ENCODE results near the gene AK8.
"Not testable (repeated sequence)": the region's sequence is repeated elsewhere in the genome, so short reads cannot be mapped to it uniquely, and the experiment has no call there.

AK8 gene

GRCh38 chr9:132740526-132741309 is 137.4 kb downstream of the AK8 start:
- no peak for DNase-seq

DNA sequence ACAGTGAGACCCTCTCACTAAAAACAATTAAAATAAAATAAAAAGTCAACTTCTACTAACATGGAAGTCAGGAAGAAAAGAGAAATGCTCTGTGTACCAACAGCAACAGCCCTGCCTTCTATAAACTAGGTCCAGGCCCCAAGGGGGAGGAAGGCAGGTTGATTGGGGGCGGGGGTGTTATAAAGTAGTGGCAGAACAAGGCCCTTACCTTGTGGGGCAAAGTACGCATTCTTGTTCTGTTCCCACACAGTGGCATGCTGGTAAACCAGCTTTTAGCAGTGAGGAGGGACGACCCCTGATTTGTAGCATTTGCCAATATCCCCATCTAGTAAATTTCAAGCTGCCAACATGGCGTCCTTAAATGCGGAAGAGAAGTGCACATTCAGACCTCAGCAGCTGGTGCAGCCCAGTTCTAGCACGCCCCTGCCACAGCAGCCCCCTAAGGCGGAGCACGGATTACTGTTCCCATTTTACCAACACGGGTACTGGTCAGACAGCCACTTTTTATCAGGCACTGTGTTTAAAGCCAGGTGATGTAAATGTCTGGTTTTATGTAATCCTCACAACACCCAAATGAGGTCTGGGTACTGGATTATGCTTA is 138.3 kb downstream of the AK8 start:
- DNase-seq, result no peak

GRCh38 chr9:132733260-132733815 is 144.7 kb downstream of the AK8 start:
- DNase-seq, result no peak

DNA sequence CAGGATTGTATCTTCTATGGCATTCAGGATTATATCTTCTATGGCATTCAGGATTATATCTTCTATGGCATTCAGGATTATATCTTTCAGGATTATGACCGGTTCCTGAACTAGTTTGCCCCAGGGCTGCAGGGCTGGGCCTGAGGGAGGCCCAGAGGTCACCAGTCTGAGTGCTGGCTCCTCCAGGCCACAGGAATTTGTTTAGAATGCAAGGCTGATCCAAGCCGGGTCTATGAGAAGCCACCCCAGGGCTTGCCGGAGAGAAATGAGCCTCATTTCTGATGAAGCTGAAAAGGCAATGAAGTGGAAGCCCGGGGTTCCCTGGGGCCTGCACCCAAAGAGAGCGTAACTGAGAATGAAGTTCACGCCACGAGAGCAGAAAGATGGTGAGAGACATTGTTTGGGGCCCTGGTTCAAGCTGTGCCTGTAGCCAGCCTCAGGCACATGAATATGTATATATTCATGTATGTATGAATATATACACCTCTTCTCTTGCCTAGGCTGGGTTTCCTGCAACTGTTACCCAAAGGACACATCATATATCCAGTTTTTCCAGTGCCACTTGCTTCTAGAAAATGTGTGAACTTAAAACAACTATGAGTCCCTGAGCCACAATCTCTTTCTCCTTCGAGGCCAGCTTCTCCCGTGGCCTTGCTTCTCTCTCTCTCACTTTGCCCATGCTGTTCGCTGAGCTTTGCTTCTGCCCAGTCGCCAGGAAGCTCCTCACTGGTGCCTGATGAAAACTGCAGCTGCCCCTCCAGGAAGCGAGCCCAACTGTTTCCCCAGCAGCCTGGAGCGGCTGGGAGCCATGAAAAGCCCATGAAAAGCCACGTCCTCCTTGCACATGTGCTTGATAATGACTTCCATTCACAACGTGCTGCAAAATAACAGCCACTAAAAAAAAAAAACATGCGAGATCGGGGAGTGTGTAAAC is 145.5 kb downstream of the AK8 start:
- DNase-seq, result no peak

- no peak for DNase-seq
Measured at GRCh38 chr9:132731230-132731629, 146.9 kb downstream of the AK8 start.

DNA sequence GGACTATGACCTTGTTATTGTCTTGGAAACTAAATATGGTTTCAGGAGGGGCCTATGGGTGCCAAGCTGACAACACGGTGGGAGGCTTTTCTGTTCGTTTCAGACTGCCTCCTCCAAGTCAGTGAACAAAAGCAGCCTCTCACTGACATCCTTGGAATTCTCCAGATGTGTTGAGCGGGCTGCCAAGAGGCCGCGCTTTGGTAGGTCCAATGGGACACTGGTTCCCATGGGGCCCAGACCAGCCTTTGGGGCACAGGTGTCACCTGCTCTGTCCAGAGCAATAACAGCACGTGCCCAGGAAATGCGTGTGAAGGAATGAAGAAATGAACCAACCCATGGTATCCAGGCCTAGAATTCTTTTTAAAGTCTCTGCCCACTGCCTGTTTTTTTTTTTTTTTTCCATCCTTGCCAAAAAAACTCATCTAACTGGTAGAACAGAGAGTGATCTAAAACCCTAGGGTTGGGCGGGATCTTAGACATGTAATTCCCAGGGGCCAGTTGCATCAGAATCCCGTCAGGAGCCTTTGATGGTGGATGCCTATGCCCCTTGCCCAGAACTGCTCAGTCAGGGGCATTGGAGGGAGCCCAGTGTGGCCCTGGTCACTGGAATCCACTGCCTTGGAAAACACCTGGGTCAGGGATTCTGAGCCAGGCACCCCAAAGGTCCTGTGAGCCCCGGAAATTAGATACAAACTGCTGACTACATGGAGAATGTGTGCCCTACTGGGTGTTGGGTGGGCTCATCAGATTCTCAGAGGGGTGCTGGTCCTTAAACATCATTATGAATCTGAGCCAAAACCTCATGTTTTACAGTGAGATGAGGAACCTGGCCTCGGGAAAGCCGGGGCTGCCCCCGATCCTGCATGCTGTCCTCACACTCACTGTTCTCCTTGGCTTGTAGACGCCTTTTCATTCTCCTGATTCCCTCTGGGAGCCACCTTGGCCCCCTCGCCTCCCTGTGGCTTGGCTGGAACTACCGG is 147.7 kb downstream of the AK8 start:
- DNase-seq, result no peak

GRCh38 chr9:132729235-132729890 is 148.7 kb downstream of the AK8 start:
- DNase-seq, result no peak

DNA sequence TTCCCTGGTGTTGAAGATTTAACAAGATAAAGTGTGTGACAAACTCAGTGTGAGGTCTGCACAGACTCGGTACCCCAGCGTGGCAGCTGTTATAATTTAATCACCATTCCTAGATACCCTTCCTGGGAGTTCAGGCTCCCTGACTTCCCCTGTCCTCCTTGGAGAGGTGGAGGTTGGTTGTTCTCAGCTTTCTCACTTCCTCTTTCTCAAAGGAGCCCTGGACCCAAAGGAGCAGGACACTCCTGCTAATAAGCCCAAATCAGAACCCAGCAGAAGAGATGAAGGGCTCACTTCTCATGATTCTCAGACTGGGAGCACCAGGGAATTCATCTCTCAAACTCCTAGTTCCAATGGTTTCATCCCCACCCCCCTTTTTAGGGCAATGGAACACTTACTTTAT is 149.6 kb downstream of the AK8 start:
- DNase-seq, result no peak

DNA sequence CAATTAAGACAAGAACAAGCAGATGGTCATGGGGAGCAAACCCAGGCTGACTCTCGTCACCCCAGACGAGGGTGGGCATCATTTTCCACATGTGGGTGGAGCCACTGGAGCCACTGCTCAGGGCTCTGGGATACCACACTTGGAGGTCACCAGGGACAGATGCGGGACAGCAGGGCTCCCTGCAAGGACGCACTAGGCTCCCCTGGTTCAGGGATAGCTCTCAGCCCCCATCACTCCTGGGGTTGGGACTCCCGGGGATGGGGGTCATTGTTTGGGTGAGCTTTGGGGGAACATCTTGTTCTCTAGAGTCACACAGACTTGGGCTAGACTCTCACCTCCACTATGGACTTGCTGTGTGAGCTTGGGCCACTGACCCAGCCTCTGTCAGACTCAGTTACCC is 150.0 kb downstream of the AK8 start:
- DNase-seq, result no peak

- no peak for DNase-seq
Measured at GRCh38 chr9:132726576-132727130, 151.4 kb downstream of the AK8 start.

GRCh38 chr9:132725306-132725705 is 152.8 kb downstream of the AK8 start:
- no peak for DNase-seq

DNA sequence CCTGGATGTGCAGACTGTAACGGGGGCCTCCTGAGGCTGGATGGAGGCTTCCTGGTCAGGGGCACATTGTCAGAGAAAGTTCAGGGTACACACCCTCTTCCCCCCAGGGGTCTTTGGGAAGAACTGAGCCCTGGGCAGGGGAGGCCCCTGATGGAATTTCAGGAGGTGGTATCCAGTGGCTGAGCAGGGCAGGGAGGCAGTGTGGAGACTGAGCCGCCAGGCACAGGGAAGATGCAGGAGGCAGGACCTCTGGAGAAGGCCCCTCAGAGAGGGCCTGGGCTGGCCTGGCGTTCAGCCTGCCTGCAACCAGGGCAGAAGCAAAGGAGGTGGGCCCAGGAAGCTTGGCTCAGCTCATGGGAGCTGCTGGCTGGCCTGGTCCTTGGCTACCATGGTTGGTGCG is 154.3 kb downstream of the AK8 start:
- DNase-seq, result no peak

DNA sequence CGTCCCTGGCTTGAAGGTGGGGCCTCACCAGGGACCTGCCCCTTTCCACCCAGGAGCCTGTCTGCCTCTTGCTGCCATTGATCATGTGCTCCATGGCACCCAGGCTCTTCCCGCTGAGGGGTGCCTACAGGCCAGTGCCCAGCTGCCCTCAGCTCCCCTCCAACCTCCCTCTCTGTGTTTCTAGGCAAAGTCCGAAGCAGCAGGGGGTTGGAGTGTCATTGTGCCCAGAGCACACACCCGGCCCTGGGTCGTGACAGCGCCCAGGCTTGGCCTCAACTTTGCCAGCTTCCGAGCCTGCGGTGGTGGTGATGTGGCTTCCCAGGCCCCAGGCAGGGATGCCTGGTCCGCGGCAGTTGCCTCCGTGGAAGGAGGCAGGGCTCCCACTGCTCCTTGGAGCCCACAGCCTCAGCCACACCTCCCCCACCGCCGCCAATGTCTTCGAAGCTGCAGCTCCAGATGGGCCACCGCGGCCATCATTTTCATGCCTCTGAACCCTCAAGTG is 155.5 kb downstream of the AK8 start:
- no peak for DNase-seq

DNA sequence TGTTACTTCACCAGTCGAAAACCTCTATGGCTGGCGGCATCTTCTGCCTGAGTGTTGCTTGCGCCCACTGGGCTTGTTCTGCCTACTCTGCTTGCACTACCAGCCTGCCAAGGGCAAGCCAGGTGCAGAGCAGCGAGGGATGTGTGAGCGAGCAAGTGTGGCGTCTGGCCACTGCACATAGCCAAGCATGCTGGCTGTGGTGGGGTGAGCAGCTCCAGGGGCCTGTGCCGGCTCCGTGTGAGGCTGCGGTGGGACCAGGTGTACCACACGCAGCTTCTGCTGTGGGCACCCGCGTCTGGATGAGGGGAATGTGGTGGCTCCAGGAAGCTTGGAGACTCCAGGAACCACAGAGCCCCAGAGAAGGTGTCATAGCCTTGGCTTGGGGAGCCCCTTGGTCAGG is 156.4 kb downstream of the AK8 start:
- no peak for DNase-seq

GRCh38 chr9:132718381-132718928 is 159.6 kb downstream of the AK8 start:
- not testable (repeated sequence) for DNase-seq

DNA sequence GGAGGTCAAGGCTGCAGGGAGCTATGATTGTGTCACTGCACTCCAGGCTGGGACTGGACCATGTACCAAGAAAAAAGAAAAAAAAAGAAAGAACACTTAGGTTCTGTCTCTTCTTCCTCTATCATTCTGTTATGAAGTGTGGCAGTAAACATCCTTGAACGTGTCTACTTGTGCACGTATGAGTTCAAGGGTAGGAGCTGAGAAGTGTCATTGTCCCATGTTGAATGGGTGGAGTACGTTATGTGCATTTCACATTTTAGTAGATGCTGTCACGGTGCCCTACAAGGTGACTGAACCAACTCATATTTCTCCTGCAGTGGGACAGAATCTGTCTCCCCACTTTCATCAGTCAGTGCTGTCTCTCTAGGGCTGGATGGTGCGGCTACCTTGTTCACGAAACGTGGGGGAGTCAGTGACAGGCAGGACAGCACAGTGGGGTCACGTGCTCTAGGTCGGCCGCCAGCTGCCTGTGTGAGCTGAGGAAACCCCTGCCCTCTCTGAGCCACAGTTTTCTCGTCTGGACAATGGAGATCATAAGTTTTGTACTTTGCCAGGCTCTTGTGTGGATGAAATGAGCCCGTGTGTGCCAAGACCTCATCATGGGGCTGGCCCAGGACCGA is 160.6 kb downstream of the AK8 start:
- no peak for DNase-seq

DNA sequence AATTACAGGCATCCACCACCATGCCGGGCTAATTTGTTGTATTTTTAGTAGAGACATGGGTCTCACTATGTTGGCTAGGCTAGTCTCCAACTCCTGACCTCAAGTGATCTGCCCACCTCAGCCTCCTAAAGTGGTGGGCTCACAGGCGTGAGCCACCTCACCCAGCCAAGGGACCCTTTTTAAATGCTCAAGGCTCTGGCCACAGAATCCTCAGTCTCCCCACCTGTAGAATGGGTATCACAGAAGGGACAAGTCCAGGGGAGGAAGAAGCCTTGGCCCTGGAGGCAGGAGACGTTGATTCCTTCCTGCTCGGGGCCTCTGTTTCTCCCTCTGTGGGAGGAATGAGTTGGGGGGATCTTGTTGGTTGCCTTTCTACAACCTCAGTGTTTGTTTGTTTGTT is 162.1 kb downstream of the AK8 start:
- no peak for DNase-seq

DNA sequence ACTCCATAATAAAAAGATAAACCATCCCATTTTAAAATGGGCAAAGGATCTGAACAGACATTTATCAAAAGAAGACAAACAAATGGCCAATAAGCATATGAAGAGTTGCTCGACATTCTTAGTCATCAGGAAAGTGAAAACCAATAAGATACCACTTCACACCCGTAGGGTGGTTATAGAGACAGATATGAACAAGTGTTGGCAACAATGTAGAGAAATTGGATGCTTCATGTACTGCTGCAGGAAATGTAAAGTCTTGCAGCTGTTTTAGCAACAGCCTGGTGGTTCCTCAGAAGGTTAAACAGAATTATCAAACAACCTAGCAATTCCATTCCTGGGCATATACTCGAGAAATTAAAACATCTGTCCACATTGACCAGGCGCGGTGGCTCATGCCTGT is 165.3 kb downstream of the AK8 start:
- no peak for DNase-seq

- DNase-seq, result no peak
Measured at GRCh38 chr9:132711846-132712245, 166.2 kb downstream of the AK8 start.

GRCh38 chr9:132711152-132711551 is 166.9 kb downstream of the AK8 start:
- DNase-seq, result not testable (repeated sequence)

All from activated CD4-positive, CD25-positive, alpha-beta regulatory T cell (primary cell).